ENCODE results near the gene EPHB1.
A peak's percentile ranks its signal among the peaks of the same experiment; 100 is the strongest.
"Not testable (repeated sequence)": the region's sequence is repeated elsewhere in the genome, so short reads cannot be mapped to it uniquely, and the experiment has no call there.

The EPHB1 gene

DNA sequence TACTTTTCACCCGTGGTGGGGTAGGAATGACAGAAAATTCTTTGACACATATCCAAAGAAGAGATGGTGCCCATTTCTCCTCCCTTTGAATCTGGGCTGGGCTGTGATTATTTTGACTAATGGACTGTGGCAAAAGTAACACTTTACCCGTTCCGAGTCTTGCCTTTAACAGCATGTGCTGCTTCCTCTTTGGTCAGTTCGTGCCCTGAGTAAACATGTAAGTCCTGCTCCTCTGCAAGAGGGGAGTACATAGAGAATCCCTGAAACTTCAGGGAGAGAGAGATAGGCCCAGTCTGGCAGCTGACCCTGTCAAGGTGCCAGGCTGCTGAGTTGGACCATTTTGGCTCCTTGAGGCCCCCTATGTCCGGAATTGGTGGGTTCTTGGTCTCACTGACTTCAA is 243.1 kb downstream of the EPHB1 start:
- no peaks in the 10 kb centered on the region for H3K79me1 ChIP-seq (ENCODE audit: low read length)
- no peaks in the 10 kb centered on the region for H3K36me3 ChIP-seq (ENCODE audit: control insufficient read depth, insufficient read depth, low read length)
- H4K5ac ChIP-seq (ENCODE audit: low read length) = no peak overlapping the region
- WGBS (ENCODE audit: extremely low coverage, insufficient coverage, low lambda C conversion rate) = no CpG with 5 or more reads among the region's 5 CpGs
- H2BK120ac ChIP-seq (ENCODE audit: low read depth, low read length) = no peak overlapping the region
- no peak overlapping the region for H3K9ac ChIP-seq (ENCODE audit: low read length)
- H3K56ac ChIP-seq (ENCODE audit: low read length) = no peak overlapping the region
- no peaks in the 10 kb centered on the region for H3K4me1 ChIP-seq (ENCODE audit: control insufficient read depth, low read depth, low read length)
- no peak overlapping the region for H3K4me2 ChIP-seq (ENCODE audit: low read length)
- no peak overlapping the region for H2BK5ac ChIP-seq (ENCODE audit: low read length)
- H4K8ac ChIP-seq (ENCODE audit: low read depth, low read length) = no peak overlapping the region
- H2BK15ac ChIP-seq (replicated peaks; ENCODE audit: low read depth) = no peak overlapping the region
- no peaks in the 10 kb centered on the region for H3K79me2 ChIP-seq (ENCODE audit: control insufficient read depth, insufficient read depth, low read length)
- no peak overlapping the region for H3K23ac ChIP-seq (ENCODE audit: low read length)
- no peak overlapping the region for H3K18ac ChIP-seq (ENCODE audit: low read length)
- DNase-seq = no peak
- no peak overlapping the region for H2AK5ac ChIP-seq (ENCODE audit: low read length)
- no peak overlapping the region for H3K4me3 ChIP-seq (ENCODE audit: low read length)
- H3K27me3 ChIP-seq (ENCODE audit: insufficient read depth, low read length, poor library complexity) = no peaks in the 10 kb centered on the region
- no peak overlapping the region for H3K4ac ChIP-seq (ENCODE audit: low read depth, low read length)
- no peak overlapping the region for H3K27ac ChIP-seq (ENCODE audit: low read depth, low read length)

DNA sequence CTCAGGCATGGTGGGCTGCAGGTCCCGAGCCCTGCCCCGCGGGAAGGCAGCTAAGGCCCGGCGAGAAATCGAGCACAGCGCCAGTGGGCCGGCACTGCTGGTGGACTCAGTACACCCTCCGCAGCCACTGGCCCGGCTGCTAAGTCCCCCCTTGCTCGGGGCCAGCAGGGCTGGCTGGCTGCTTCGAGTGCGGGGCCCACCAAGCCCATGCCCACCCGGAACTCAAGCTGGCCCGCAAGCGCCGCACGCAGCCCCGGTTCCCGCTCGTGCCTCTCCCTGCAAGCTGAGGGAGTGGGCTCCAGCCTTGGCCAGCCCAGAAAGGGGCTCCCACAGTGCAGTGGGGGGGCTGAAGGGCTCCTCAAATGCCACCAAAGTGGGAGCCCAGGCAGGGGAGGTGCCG is 244.5 kb downstream of the EPHB1 start:
- H3K18ac ChIP-seq (ENCODE audit: low read length); H4K5ac ChIP-seq (ENCODE audit: low read length); H3K4me2 ChIP-seq (ENCODE audit: low read length); H2BK15ac ChIP-seq (replicated peaks; ENCODE audit: low read depth); H3K79me2 ChIP-seq (ENCODE audit: control insufficient read depth, insufficient read depth, low read length); H2BK5ac ChIP-seq (ENCODE audit: low read length); H3K4ac ChIP-seq (ENCODE audit: low read depth, low read length); DNase-seq; H3K27me3 ChIP-seq (ENCODE audit: insufficient read depth, low read length, poor library complexity); H3K36me3 ChIP-seq (ENCODE audit: control insufficient read depth, insufficient read depth, low read length); H3K27ac ChIP-seq (ENCODE audit: low read depth, low read length); H4K8ac ChIP-seq (ENCODE audit: low read depth, low read length); H3K9ac ChIP-seq (ENCODE audit: low read length); H3K56ac ChIP-seq (ENCODE audit: low read length); H2AK5ac ChIP-seq (ENCODE audit: low read length); H2BK120ac ChIP-seq (ENCODE audit: low read depth, low read length); H3K4me1 ChIP-seq (ENCODE audit: control insufficient read depth, low read depth, low read length); H3K23ac ChIP-seq (ENCODE audit: low read length); H3K4me3 ChIP-seq (ENCODE audit: low read length); H3K79me1 ChIP-seq (ENCODE audit: low read length): not testable (repeated sequence)
- no CpG with 5 or more reads among the region's 22 CpGs for WGBS (ENCODE audit: extremely low coverage, insufficient coverage, low lambda C conversion rate)

DNA sequence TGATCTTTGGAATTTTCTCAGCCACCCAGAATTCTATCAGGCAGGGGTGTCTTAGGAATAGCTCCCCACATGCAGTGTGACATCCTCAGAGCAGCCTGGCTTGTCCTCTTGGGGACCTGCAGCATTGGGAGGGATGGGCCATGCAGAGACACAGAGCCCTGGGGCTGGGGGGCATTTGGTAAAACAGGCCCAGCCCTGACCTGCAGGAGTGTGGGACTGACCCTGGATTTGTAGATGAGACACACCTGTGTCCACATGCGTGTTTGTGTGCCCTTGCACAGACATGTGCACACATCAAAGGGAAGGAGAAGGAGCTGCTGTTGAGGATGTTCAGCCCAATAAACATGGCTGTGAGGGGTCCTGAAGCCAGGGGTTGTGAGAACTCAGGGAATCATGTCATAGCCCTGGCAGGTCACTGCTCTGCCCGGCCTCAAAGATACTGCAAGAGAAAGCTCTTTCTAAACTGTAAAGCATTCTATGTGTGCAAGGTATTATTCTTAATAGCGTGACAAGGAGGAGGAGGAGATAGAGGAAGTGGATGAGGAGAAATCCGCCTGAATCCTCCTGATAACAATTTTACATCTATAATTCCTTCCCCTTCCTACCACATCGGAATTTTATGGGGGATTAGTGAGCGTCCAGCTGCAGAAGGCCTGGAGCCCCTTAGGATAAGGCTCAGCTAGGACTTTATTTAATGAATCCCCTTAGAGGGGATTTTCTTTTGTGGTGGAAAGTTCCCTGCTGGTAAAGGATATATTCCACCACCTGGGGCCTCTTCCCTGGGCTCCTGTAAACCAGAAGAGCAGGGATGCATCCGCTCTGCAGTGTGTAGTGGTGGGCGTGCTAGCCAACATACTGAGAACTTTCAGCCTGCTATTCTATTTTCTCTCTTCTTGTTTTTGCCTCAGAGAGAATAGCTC is 245.5 kb downstream of the EPHB1 start:
- Histone ChIP-seq H3K4me2 (ENCODE audit: low read length) (no peak overlapping the region), H3K79me2 (ENCODE audit: control insufficient read depth, insufficient read depth, low read length) (no peaks in the 10 kb centered on the region)
- DNase-seq = no peak

DNA sequence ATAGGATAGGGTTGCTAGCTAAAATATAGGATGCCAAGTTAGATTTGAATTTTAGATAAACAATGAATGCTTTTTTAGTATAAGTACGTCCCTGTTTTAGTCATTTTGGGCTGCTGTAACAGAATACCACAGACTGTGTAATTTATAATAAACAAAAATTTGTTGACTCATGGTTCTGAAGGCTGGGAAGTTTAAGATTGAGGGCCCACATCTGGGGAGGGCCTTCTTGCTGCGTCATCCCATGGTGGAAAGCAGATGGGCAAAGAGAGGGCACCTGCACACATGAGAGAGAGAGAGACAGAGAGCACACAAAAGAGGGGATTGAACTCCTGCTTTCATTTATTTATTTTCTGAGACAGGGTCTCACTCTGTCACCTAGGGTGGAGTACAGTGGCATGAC is 246.5 kb downstream of the EPHB1 start:
- no peak overlapping the region for H2AK5ac ChIP-seq (ENCODE audit: low read length)
- H3K36me3 ChIP-seq (ENCODE audit: control insufficient read depth, insufficient read depth, low read length) = no peaks in the 10 kb centered on the region
- no peaks in the 10 kb centered on the region for H3K79me2 ChIP-seq (ENCODE audit: control insufficient read depth, insufficient read depth, low read length)
- no peaks in the 10 kb centered on the region for H3K4me1 ChIP-seq (ENCODE audit: control insufficient read depth, low read depth, low read length)
- H3K27ac ChIP-seq (ENCODE audit: low read depth, low read length) = no peak overlapping the region
- no peak overlapping the region for H3K4me3 ChIP-seq (ENCODE audit: low read length)
- no peak overlapping the region for H3K9ac ChIP-seq (ENCODE audit: low read length)
- no peaks in the 10 kb centered on the region for H3K27me3 ChIP-seq (ENCODE audit: insufficient read depth, low read length, poor library complexity)
- no peaks in the 10 kb centered on the region for H3K79me1 ChIP-seq (ENCODE audit: low read length)
- H2BK120ac ChIP-seq (ENCODE audit: low read depth, low read length) = no peak overlapping the region
- no peak overlapping the region for H3K4me2 ChIP-seq (ENCODE audit: low read length)
- H3K23ac ChIP-seq (ENCODE audit: low read length) = no peak overlapping the region
- H3K4ac ChIP-seq (ENCODE audit: low read depth, low read length) = no peak overlapping the region
- DNase-seq = no peak
- H2BK15ac ChIP-seq (replicated peaks; ENCODE audit: low read depth) = no peak overlapping the region
- H4K8ac ChIP-seq (ENCODE audit: low read depth, low read length) = no peak overlapping the region
- H4K5ac ChIP-seq (ENCODE audit: low read length) = no peak overlapping the region
- WGBS (ENCODE audit: extremely low coverage, insufficient coverage, low lambda C conversion rate) = no CpG with 5 or more reads among the region's 2 CpGs
- H2BK5ac ChIP-seq (ENCODE audit: low read length) = no peak overlapping the region
- no peak overlapping the region for H3K18ac ChIP-seq (ENCODE audit: low read length)
- H3K56ac ChIP-seq (ENCODE audit: low read length) = no peak overlapping the region

More for the DNA sequence above, 245.5 kb downstream of the EPHB1 start:
- Histone ChIP-seq H3K9ac (ENCODE audit: low read length) (no peak overlapping the region), H3K4ac (ENCODE audit: low read depth, low read length) (no peak overlapping the region), H2BK15ac (replicated peaks; ENCODE audit: low read depth) (no peak overlapping the region), H3K23ac (ENCODE audit: low read length) (no peak overlapping the region), H2BK5ac (ENCODE audit: low read length) (no peak overlapping the region), H3K56ac (ENCODE audit: low read length) (no peak overlapping the region), H2AK5ac (ENCODE audit: low read length) (no peak overlapping the region), H3K4me1 (ENCODE audit: control insufficient read depth, low read depth, low read length) (no peaks in the 10 kb centered on the region), H3K27me3 (ENCODE audit: insufficient read depth, low read length, poor library complexity) (no peaks in the 10 kb centered on the region), H4K5ac (ENCODE audit: low read length) (no peak overlapping the region), H4K8ac (ENCODE audit: low read depth, low read length) (no peak overlapping the region), H3K79me1 (ENCODE audit: low read length) (no peaks in the 10 kb centered on the region), H3K4me3 (ENCODE audit: low read length) (no peak overlapping the region), H3K36me3 (ENCODE audit: control insufficient read depth, insufficient read depth, low read length) (no peaks in the 10 kb centered on the region), H2BK120ac (ENCODE audit: low read depth, low read length) (no peak overlapping the region), H3K27ac (ENCODE audit: low read depth, low read length) (no peak overlapping the region), H3K18ac (ENCODE audit: low read length) (no peak overlapping the region)
- WGBS (ENCODE audit: extremely low coverage, insufficient coverage, low lambda C conversion rate) = no CpG with 5 or more reads among the region's 8 CpGs

DNA sequence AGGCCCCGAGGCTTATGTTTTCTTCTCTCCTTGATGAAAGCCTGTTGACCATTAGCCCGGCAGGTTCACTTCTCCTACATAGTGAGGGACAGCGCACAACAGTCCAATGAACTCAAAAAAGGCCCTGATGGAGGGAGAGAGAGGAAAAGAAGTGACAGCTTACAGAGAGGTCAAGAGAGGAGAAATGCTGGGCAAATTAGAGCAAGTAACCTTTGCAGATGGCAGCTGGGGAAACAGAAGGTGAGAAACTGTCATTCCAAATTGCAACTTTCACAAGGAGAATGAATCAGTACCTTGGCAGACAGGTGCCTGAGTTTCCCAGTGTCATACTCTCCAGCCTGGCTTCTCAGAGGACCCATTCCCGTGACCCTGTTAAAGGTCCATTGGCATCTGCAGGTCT is 252.0 kb downstream of the EPHB1 start:
- no peak overlapping the region for H2BK15ac ChIP-seq (replicated peaks; ENCODE audit: low read depth)
- no peak overlapping the region for H3K9ac ChIP-seq (ENCODE audit: low read length)
- no peaks in the 10 kb centered on the region for H3K27me3 ChIP-seq (ENCODE audit: insufficient read depth, low read length, poor library complexity)
- no peaks in the 10 kb centered on the region for H3K79me1 ChIP-seq (ENCODE audit: low read length)
- H3K4me2 ChIP-seq (ENCODE audit: low read length) = no peak overlapping the region
- no peak overlapping the region for H4K8ac ChIP-seq (ENCODE audit: low read depth, low read length)
- no peak overlapping the region for H2AK5ac ChIP-seq (ENCODE audit: low read length)
- no peak overlapping the region for H2BK5ac ChIP-seq (ENCODE audit: low read length)
- no peaks in the 10 kb centered on the region for H3K36me3 ChIP-seq (ENCODE audit: control insufficient read depth, insufficient read depth, low read length)
- H3K4me3 ChIP-seq (ENCODE audit: low read length) = no peak overlapping the region
- DNase-seq = no peak
- H3K23ac ChIP-seq (ENCODE audit: low read length) = no peak overlapping the region
- H3K18ac ChIP-seq (ENCODE audit: low read length) = no peak overlapping the region
- WGBS (ENCODE audit: extremely low coverage, insufficient coverage, low lambda C conversion rate) = no CpG with 5 or more reads among the region's 4 CpGs
- no peak overlapping the region for H3K27ac ChIP-seq (ENCODE audit: low read depth, low read length)
- H3K56ac ChIP-seq (ENCODE audit: low read length) = no peak overlapping the region
- no peak overlapping the region for H3K4ac ChIP-seq (ENCODE audit: low read depth, low read length)
- H3K4me1 ChIP-seq (ENCODE audit: control insufficient read depth, low read depth, low read length) = no peaks in the 10 kb centered on the region
- no peak overlapping the region for H2BK120ac ChIP-seq (ENCODE audit: low read depth, low read length)
- H3K79me2 ChIP-seq (ENCODE audit: control insufficient read depth, insufficient read depth, low read length) = no peaks in the 10 kb centered on the region
- no peak overlapping the region for H4K5ac ChIP-seq (ENCODE audit: low read length)

DNA sequence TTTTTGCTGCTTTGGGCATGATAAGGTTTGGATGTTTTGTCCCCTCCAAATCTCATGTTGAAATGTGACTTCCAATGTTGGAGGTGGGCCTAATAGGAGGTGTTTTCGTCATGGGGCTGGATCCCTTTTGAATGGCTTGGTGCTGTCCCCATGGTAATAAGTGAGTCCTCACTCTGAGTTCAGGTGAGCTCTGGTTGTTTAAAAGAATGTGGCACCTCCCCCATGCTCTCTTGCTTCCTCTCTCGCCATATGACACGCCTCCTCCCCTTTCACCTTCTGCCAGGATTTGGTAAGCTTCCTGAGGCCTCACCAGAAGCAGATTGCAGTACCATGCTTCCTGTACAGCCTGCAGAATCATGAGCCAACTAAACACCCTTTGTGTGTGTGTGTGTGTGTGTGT is 255.5 kb downstream of the EPHB1 start:
- H3K27ac ChIP-seq (ENCODE audit: low read depth, low read length) = no peak overlapping the region
- no peak overlapping the region for H2BK5ac ChIP-seq (ENCODE audit: low read length)

More for the DNA sequence above, 255.5 kb downstream of the EPHB1 start:
- peak; percentile 72 for DNase-seq
- no peak overlapping the region for H4K5ac ChIP-seq (ENCODE audit: low read length)
- no peak overlapping the region for H2AK5ac ChIP-seq (ENCODE audit: low read length)
- no peaks in the 10 kb centered on the region for H3K36me3 ChIP-seq (ENCODE audit: control insufficient read depth, insufficient read depth, low read length)
- H3K4me1 ChIP-seq (ENCODE audit: control insufficient read depth, low read depth, low read length) = no peaks in the 10 kb centered on the region
- H3K9ac ChIP-seq (ENCODE audit: low read length) = no peak overlapping the region
- H2BK120ac ChIP-seq (ENCODE audit: low read depth, low read length) = no peak overlapping the region
- no peak overlapping the region for H3K18ac ChIP-seq (ENCODE audit: low read length)
- no CpG with 5 or more reads among the region's 3 CpGs for WGBS (ENCODE audit: extremely low coverage, insufficient coverage, low lambda C conversion rate)
- H3K56ac ChIP-seq (ENCODE audit: low read length) = no peak overlapping the region
- H3K4me2 ChIP-seq (ENCODE audit: low read length) = no peak overlapping the region
- no peak overlapping the region for H3K23ac ChIP-seq (ENCODE audit: low read length)
- no peaks in the 10 kb centered on the region for H3K27me3 ChIP-seq (ENCODE audit: insufficient read depth, low read length, poor library complexity)
- H4K8ac ChIP-seq (ENCODE audit: low read depth, low read length) = no peak overlapping the region
- H2BK15ac ChIP-seq (replicated peaks; ENCODE audit: low read depth) = no peak overlapping the region
- no peaks in the 10 kb centered on the region for H3K79me1 ChIP-seq (ENCODE audit: low read length)
- no peak overlapping the region for H3K4me3 ChIP-seq (ENCODE audit: low read length)
- no peak overlapping the region for H3K4ac ChIP-seq (ENCODE audit: low read depth, low read length)
- H3K79me2 ChIP-seq (ENCODE audit: control insufficient read depth, insufficient read depth, low read length) = no peaks in the 10 kb centered on the region

Measured in mesendoderm (in vitro differentiated cells).